ENCODE data around the gene OPCML. TPM values are rescaled to one million over a fixed set of nuclear protein-coding genes. Genes with fewer than 3 reads are reported as not detected.

OPCML gene
- polyA plus RNA-seq, 3 donors: not detected

DNA sequence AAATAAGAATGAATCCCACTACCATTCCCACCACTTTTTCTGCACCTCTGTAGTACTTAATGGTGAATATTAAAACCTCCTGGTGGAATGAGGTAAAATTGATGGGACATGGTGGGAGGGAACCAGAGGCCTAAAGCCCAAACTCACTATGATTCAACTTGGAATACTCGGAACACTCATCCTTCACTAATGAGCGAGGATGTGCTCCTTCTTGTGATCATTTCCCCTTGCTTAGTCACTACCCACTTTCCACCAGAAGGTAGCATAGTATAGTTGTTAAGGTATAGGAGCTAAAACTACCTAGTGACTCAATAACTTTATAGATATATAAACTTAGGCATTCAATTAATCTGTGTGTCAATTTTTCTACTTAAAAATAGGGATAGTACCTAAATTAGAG lies 728.9 kb downstream of the OPCML start:
- no peak overlapping the region for H3K27ac ChIP-seq (ENCODE audit: low read depth in 1 of 2, low read length in 2 of 2)
- H2AFZ ChIP-seq (ENCODE audit: insufficient read depth, low read depth, low read length, poor library complexity, severe bottlenecking): no peak overlapping the region
- H4K20me1 ChIP-seq (ENCODE audit: insufficient read depth, low read length): no peaks in the 10 kb centered on the region
- no peak overlapping the region for H3K4me2 ChIP-seq (replicated peaks; ENCODE audit: extremely low read depth, low read length, poor library complexity, severe bottlenecking)
- H3K36me3 ChIP-seq (replicated peaks in 1 of 2; ENCODE audit: control insufficient read depth in 1 of 2, insufficient read depth in 2 of 2, low read length in 2 of 2): no peaks in the 10 kb centered on the region
- H3K4me1 ChIP-seq (ENCODE audit: control insufficient read depth in 1 of 2, insufficient read depth in 2 of 2, low read length in 2 of 2): no peaks in the 10 kb centered on the region
- no peak overlapping the region for H3K4me3 ChIP-seq (replicated peaks in 1 of 3; ENCODE audit: low read depth in 2 of 3, low read length in 3 of 3)
- TF ChIP-seq, protein P1, sequence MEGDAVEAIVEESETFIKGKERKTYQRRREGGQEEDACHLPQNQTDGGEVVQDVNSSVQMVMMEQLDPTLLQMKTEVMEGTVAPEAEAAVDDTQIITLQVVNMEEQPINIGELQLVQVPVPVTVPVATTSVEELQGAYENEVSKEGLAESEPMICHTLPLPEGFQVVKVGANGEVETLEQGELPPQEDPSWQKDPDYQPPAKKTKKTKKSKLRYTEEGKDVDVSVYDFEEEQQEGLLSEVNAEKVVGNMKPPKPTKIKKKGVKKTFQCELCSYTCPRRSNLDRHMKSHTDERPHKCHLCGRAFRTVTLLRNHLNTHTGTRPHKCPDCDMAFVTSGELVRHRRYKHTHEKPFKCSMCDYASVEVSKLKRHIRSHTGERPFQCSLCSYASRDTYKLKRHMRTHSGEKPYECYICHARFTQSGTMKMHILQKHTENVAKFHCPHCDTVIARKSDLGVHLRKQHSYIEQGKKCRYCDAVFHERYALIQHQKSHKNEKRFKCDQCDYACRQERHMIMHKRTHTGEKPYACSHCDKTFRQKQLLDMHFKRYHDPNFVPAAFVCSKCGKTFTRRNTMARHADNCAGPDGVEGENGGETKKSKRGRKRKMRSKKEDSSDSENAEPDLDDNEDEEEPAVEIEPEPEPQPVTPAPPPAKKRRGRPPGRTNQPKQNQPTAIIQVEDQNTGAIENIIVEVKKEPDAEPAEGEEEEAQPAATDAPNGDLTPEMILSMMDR (IDR thresholded peaks at IDR 0.05): no peak
- Mint-ChIP-seq H3K36me3 (no peaks in the 10 kb centered on the region), H3K4me3 (no peak overlapping the region), H3K9me3 (peaks cover 0 to 9% (median 4%) of the 10 kb centered on the region in 7 donors), H3K4me1 (no peaks in the 10 kb centered on the region), H3K27ac (no peak overlapping the region), H3K27me3 (ENCODE audit: low read depth in 3 of 3) (no peaks in the 10 kb centered on the region)
- no peak for DNase-seq
- intact Hi-C loops (cut with micrococcal nuclease): no loop called here
- no CpG with 5 or more reads among the region's 2 CpGs for WGBS (ENCODE audit: insufficient coverage)
- no peak overlapping the region for H3K9ac ChIP-seq (ENCODE audit: insufficient read depth, low read length, poor library complexity, severe bottlenecking)
- no peaks in the 10 kb centered on the region for H3K9me3 ChIP-seq (replicated peaks in 1 of 2; ENCODE audit: control insufficient read depth in 1 of 2, insufficient read depth in 1 of 2, low read length in 2 of 2)
- no peaks in the 10 kb centered on the region for H3K27me3 ChIP-seq (ENCODE audit: control insufficient read depth in 2 of 2, insufficient read depth in 2 of 2, low read length in 2 of 2)
- no peaks in the 10 kb centered on the region for H3K79me2 ChIP-seq (ENCODE audit: insufficient read depth, low read length)

DNA sequence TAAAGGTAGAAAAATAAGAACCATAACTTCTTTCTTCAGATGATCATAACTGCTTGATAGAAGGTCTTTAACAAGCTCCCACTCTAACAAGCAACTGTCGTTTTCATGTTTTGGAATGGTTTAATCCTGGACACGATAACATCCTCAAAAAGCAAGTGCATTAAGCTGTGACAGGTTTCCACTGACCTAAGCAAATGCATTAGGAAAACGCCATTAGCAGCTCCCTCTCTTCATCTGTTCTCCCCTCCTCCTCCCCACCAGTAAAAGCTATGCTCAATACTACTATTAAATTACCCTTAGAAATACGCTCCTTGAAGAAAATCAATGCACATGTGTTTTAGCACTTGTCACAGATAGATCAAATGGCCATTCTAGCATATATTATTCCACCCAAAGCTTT lies 729.4 kb downstream of the OPCML start:
- intact Hi-C loops (cut with micrococcal nuclease): no loop called here
- no peak for DNase-seq
- WGBS (ENCODE audit: insufficient coverage): 78% methylated on average over 3 of the region's 4 CpGs
- Mint-ChIP-seq H3K36me3 (no peaks in the 10 kb centered on the region), H3K9me3 (peaks cover 0 to 9% (median 4%) of the 10 kb centered on the region in 7 donors), H3K4me3 (no peak overlapping the region), H3K4me1 (no peaks in the 10 kb centered on the region), H3K27me3 (ENCODE audit: low read depth in 3 of 3) (no peaks in the 10 kb centered on the region), H3K27ac (no peak overlapping the region)
- Histone ChIP-seq H3K27ac (ENCODE audit: low read depth in 1 of 2, low read length in 2 of 2) (no peak overlapping the region), H3K27me3 (ENCODE audit: control insufficient read depth in 2 of 2, insufficient read depth in 2 of 2, low read length in 2 of 2) (no peaks in the 10 kb centered on the region), H3K4me3 (replicated peaks in 1 of 3; ENCODE audit: low read depth in 2 of 3, low read length in 3 of 3) (no peak overlapping the region), H2AFZ (ENCODE audit: insufficient read depth, low read depth, low read length, poor library complexity, severe bottlenecking) (no peak overlapping the region), H3K9me3 (replicated peaks in 1 of 2; ENCODE audit: control insufficient read depth in 1 of 2, insufficient read depth in 1 of 2, low read length in 2 of 2) (no peaks in the 10 kb centered on the region), H3K36me3 (replicated peaks in 1 of 2; ENCODE audit: control insufficient read depth in 1 of 2, insufficient read depth in 2 of 2, low read length in 2 of 2) (no peaks in the 10 kb centered on the region), H3K4me2 (replicated peaks; ENCODE audit: extremely low read depth, low read length, poor library complexity, severe bottlenecking) (no peak overlapping the region), H3K9ac (ENCODE audit: insufficient read depth, low read length, poor library complexity, severe bottlenecking) (no peak overlapping the region), H4K20me1 (ENCODE audit: insufficient read depth, low read length) (no peaks in the 10 kb centered on the region), H3K79me2 (ENCODE audit: insufficient read depth, low read length) (no peaks in the 10 kb centered on the region), H3K4me1 (ENCODE audit: control insufficient read depth in 1 of 2, insufficient read depth in 2 of 2, low read length in 2 of 2) (no peaks in the 10 kb centered on the region)
- TF ChIP-seq, protein P1 (IDR thresholded peaks at IDR 0.05): no peak
